NCI-H187 treated with DMSO at 0.1 percent for 48 hours (cell line): Measurements from ENCODE around the gene BIN2.
"Not testable (repeated sequence)": the region's sequence is repeated elsewhere in the genome, so short reads cannot be mapped to it uniquely, and the experiment has no call there.

ENCODE experiments used
- DNase-seq: peaks from one replicate; lab custom pipeline; 2025; lab: John Stamatoyannopoulos, UW

BIN2 gene

DNA sequence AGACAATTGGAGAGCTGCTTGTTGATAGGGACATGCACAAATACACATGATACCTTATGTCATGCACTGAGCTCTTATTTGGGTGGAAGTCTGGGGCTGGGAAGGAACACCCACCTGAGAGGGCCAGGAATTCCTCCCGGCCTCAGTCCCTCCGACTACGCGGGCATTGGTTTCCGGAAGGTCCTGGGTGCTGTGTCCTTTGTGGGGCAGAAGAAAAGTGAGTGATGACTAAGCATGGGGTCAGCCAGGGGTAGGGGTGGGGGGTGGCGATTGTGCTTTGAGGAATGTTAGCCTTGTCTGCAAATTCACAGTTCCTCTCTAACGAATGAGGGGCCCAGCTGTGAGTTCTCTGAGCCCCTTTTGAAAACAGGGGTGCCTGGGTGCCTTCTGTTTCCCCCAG, 21.7 kb upstream of the BIN2 start:
- no peak for DNase-seq

DNA sequence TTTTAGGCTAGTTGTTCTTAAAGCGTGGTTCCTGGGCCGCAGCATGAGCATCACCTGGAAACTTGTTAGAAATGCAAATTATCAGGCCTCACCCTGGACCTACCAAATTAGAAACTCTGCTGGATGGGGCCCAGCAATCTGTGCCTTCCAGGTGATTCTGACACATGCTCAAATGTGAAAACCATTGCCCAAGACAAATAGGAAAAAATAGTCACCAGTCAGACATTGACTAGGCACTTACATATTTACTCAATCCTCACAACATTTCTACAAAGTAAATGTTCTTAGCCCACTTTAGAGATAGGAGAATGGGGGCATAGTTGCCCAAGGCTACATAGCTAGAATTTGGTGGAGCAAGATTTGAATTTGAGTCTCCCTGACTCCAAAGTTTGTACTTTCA, 19.2 kb upstream of the BIN2 start:
- no peak for DNase-seq

DNA sequence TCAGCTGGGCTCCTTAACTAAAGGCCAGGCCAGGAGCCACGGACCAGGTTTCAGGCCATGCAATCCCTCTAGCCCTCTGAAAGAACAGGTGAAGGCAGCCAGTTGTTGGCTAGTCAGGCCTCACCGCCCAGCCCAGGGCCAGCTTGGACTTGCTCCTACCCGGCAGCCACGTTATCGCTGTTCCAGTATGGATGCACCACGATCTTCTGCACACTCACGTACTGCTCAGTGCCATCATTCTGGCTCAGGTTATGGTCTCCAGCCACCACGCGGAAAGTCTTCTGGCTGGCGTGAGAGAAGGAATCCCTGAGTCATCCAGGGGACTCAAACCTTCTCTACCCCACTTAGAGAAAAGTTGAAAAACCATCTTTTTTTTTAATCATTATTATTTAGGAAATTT, 18.4 kb upstream of the BIN2 start:
- DNase-seq: no peak

DNA sequence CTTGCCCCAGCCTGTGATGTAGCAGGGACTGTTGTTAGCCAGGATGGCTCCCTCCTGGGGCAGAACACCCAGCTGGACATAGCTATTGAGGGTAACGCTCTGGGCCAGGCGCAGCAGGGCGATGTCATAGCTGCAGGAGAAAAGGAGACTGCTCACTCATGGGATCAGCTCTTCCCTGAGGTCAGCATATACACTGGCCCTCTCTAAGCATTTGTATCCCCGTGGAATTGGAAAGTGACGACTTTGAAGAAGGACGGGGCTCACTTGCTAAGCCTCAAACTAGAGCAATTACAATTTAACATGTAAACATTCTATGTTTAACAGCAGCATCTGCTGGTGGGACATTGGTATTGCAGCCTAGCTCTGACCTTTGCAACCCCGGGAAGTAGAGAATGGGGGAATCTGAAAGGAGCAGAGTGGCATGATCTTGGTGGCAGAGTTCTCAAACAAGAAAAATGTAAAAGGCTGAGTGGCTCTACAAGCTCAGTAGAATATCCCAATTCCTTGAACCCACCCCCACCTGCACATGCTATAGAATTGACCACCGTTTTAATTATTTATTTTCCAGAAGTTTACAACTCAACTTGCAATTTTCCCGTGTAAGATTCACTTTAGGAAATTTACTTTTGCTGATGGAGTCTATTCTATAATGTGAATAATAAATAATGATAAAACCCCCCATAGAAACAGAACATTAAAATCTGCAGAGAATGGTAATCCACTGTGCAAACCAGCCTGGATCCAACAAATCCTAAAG, 17.5 kb upstream of the BIN2 start:
- peak; percentile 2 for DNase-seq

DNA sequence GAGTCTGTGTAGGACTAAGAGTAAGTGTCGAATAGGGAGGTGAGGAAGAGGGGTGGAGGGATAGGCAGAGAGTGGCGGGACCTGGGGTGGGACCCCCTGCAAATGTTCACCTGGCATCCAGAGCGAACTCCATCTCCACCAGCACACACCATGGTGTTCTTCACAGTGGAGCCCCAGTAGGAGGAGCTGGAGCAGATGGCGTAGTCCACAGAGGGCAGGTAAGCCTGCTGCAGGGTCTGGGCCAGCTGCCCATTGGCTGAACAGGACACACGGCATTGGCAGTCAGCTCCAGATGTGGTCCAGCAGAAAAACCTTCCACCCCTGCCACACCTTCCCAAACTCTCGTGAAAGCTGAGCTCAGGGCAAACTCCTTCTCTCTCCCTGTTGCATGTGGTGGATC, 15.8 kb upstream of the BIN2 start:
- no peak for DNase-seq

DNA sequence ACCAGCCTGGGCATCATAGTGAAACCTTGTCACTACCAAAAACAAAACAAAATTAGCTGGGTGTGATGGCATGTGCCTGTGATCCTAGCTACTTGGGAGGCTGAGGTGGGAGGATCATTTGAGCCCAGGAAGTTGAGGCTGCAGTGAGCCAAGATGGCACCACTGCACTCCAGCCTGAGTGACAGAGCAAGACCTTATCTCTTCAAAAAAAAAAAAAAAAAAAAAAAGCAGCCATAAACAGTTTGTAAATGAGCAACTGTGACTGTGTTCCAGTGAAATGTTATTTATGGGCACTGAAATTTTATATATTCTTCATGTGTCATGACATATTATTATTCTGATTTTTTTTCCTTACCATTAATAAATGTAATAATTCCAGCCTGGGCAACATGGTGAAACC, 13.4 kb upstream of the BIN2 start:
- not testable (repeated sequence) for DNase-seq

DNA sequence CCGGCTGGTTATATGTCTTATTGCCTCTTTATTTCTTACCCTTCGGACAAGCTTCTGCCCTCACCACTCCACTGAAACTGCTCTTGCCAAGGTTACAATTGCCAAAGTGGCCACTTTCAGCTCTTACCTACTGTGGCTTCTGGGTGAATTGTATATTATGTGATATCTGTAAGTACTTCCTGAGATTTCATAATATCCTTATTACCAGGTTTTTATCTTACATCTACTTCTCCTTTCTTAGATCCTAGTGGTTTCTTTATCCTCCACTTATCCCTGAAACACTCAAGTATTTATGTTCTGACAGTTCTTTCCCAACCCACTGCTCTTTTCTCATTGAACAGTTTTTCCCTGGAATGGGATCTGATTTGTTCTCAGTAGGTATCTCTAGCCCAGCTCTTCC, 12.0 kb upstream of the BIN2 start:
- no peak for DNase-seq

DNA sequence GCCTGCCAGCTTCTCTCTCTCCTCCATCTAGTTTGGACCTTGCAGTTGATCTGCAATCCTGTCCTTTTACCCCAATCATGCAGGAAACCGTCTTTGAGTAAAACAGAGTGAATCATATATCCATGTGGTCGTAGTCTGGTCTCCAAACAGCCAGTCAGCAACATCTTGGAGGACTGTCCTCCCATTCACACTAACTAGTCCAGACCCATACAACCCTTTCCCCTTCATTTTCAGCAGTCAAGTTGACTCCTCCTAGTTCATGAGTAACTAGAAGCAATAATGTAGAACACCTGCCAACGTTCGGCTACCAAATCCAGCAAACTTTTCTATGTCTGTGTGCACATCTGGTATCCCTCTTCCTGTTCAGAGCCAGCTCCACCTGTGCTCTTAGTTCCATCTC, 10.8 kb upstream of the BIN2 start:
- no peak for DNase-seq

DNA sequence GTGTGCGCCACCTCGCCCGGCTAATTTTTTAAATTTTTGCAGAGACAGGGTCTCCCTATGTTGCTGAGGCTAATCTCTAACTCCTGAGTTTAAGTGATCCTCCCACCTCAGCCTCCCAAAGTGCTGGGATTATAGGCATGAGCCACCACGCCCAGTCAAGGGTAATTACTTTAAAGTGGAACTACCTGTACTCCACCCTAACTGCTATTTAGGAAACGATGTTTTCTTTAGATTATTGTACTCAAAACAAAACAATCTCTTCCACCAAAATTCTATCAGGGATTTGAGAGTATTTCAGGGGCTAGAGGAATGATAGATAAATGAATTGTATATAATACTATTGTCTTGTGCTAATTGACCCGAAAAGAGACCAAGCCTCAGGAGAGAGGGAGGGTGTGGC, 9.6 kb upstream of the BIN2 start:
- DNase-seq: no peak

DNA sequence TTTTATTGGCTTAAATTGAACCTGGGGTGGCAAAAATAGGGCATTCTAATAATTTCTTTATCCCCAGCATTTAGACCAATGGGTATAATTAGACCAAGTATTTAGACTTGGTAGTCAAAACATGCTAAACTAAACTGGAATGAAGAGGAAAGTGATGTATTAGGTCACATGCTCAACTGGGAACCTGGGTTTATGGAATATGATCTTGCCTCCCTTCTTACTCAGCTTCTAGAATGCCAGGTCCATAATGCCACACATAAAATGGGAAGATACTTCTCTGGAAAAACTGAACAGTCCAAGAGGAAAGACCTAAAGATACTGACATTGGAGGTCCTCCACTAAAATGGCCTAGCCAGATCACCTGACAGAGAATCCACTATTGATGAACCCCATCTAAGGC, 6.2 kb upstream of the BIN2 start:
- no peak for DNase-seq

DNA sequence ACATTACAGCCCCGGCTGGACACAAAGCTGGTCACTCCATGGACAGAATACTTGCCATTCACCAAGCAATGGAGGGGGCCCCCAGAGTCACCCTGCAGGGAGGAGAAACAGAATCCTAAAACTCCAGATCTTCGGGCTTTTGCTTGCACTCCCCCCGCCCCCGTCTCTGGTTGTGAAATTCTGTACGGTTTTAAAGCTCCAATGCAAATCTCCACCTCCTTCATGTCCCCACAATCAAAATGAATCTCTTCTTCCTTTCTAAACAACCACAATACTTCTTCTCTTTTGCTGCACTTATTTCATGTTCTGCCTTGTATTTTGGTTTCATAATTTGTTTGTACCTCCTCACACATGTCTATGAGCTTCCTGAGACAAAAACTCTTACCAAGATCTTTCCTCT, 5.8 kb upstream of the BIN2 start:
- DNase-seq: no peak

DNA sequence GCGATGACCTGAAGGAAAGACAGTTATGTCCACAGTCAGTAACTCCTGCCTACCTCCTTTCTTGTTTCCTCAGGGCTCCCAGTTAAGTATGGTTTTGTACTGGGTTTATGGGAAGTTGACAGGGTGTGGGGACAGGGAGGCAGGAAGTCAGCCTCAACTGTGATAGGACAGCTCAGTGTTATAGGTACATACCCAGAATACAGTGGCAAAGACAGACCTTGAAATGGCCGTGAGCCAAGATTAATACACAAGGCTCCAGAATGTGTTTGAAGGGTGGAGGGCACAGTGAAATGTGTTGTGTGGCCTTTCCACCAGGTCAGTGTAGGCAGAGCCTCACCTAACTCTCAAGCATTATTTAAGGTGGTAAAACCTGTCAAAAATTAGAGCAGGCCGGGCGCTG, 4.6 kb upstream of the BIN2 start:
- DNase-seq: no peak

DNA sequence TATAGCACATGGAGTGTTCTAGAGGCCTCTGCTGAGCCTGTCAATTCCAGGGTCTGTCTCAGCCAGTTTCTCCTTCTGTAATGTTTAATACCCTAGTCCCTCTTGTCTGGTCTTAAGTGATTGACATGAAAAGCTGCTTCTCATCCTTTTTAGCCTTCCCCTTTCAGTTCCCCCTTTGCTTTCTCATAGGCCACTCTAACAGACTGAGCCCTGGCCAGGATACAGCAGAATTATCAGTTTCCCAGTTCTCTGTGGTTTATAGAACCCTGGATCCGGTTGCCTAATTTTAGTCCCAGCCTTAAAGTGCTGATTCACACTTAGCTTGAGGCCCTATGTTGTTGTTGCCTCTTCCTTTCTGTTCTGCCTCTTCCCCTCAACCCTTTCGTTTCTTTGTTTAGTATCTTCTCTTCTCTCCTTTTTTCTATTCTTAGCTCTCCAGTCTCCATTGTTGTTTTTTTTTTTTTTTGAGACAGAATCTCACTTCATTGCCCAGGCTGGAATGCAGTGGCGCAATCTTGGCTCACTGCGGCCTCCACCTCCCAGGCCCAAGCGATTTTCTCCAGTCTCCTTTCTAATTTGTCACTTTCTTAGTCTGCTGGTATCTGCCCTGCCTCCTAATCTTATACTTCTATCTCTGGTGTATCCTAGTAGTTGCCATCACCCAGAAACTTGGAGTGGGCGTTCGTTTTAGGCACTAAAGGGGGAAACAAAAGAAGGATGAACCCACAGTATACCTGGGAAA, 2.9 kb upstream of the BIN2 start:
- no peak for DNase-seq

DNA sequence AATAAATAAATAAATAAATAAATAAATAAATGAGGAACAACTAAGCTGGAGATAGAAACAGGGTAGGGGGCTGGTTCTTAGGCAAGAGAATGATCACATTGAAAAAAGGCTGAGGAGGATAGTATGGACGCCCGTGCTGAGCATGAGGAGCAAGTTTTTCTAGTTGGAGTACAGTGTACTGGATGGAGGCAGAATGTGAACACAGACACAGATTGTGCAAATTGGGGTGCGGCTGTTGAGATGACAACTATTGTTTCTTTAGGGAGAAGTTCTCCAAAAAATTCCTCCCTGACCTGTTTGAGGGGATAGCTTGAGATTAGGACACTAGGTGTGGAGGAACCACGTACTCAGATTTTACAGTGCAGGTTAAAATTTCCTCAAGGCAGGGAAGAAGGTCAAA, 979 bp upstream of the BIN2 start:
- DNase-seq: no peak

DNA sequence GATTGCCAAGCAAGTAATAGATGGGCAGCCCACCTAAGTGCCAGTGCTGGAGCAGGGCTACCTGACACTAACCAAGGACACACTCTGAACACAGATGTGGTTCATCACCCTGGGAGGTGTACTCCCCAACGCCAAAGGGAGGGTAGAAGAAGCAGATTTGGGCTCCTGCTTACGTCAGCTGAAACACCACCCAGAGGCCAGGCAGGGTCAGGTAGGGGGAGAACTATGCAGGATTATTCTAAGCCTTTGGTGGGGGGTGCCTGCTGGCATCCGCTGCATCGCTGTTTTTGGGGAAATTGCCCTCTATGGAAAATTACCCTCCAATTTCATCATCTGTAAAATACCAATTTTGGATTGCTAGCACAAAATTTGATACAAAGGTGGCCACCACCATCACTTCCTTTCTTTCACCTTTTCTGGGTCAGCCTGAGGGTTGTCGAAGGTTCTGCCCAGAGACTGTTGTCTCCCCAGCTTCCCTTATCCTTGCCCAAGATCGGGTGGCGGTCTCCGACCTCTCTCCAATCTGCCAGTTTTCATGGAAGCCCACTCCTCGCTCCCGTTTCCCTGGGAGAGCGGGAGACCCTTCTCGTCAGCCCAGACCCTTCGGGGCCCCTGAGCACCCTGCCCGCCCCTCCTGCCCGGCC, 535 bp downstream of the BIN2 start:
- DNase-seq: no peak

DNA sequence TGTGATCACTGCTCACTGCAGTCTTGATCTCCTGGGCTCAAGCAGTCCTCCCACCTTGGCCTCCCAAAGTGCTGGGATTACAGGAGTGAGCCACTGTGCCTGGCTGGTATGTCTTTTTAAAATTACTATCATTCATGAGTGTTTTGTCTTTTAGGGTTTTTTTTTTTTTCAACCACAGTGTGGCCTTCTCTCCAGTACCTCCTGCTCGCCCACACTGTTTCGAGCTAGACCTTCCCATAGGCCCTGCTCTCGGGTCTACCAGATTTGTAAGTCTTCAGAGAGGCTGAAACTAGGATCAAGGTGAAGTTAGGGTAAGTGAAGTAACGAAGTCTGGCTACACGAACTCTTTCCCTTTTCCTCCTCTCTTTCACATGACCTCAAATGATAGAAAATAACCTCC, 1.5 kb downstream of the BIN2 start:
- DNase-seq: no peak

DNA sequence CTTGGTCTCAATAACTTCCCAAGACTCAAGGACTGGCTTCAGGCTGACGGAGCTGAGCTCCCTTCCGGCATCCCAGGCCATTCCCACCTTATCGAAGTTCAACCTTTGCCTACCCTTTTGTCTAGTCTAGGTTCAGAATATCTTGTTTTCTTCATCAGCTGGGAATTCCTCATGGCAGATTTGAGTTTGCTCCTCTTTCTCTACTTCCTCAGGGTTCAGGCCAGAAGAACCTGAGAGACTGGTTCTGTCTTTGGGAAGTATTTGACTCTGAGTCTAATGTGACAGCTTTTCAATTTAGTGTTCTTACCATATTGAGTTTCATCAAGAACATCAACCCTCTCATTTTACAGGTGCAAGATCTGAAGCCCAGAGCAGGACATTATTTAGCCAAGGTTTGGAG, 2.1 kb downstream of the BIN2 start:
- DNase-seq: no peak

DNA sequence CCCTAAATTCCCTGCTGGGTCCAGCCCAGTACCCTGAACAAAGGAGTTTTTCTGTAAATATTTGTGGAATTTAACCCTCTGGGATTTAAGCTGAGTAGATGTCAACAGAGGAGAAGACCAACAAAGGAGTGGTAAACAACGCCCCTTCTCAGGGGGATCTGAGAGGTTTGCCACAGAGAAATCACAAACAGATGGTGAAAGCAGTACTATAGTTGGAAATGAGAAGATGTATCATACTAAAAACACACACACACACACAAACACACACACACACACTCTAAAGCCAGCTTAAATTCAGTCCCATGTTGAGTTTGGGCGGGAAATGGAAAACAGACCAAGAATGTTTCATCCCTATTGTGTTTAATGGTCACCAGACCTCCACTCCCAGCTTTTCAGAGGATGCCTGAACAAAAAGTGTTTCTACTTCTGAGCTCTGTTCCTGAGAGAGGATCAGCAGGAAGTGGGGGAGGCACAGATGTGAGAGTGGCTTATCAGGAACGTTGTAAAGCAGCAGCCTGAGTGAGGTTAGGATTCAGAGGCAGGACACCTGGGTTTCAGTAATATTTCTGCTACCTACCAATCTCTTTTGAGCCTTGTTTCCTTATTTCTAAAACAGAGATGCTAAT, 3.2 kb downstream of the BIN2 start:
- DNase-seq: no peak

DNA sequence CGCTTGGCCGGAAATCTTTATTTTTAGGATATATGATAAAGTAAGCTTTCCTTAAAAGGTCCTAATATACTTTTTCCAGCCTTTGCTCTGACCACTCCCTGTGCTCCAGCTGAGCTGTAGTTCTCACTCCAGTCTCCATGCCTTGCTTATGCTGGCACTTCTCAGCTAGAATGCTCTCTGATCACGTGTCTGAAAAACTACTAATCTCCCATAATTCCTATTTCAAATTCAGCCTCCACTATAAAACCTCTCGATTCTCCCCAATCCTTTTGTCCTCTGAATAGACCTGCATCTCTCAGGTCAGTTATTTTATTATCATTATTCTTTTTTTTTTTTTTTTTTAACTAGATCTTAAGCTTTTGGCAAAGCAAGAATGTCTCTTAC, 3.7 kb downstream of the BIN2 start:
- DNase-seq: no peak

DNA sequence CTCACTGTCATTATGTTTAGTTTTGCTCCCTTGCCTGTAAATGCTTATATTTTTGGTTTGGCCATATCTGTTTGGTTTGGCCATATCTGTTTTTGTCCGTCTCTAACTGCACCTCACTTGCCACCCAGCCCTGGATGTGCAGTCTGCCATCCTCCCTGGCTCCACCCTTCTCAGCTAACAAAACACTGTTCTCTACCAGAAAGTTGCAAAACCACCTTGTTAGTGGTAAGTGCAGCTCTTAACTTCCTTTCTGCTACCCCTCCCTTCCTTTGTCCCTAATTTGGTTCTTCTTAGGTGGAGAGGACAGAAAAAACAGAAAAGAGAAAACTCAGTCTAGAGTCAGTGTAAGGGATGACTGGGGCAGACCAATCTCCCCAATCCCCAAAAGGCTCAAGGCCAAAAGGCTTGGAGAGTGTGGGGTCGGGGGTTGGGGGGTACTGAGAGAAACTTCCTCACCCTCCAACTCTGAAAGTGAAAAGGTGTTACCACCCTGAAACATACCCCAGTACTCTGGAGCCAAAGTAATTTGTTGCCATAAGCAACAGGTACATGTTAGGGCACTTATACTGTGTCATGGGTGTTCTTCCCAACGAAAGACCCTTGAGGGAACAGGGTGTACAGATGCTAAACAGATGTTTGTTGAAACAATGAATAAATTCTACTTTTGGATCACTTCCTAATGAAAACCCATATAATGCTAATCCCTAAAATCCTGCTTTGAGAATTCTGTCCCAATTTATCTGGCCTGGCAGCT, 5.0 kb downstream of the BIN2 start:
- no peak for DNase-seq

DNA sequence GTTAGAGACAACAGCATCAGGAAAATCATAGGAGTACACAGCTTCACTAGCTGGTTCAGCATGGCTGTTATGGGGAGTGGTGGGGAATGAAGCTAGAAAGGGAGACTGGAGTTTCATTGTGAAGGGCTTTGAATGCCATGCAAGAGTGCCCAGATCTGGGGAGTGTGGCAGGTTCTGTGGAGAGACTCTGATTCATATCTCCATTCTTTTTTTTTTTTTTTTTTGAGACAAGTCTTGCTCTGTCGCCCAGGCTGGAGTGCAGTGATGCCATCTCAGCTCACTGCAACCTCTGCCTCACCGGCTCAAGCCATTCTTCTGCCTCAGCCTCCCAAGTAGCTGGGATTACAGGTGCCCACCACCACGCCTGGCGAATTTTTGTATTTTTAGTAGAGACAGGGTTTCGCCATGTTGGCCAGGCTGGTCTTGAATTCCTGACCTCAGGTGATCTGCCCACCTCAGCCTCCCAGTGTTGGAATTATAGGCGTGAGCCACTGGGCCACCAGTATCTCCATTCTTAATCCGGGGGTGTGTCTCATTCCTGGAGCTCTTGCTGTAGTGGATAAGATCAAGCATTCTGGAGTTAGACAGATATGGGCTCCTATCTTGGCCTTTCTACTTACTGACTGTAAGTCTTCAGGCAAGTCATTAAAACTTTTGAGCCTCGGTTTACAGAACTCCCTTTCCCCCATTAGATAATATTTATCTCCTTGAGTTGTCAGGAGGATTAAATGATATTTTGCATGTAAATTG, 5.7 kb downstream of the BIN2 start:
- DNase-seq: not testable (repeated sequence)

DNA sequence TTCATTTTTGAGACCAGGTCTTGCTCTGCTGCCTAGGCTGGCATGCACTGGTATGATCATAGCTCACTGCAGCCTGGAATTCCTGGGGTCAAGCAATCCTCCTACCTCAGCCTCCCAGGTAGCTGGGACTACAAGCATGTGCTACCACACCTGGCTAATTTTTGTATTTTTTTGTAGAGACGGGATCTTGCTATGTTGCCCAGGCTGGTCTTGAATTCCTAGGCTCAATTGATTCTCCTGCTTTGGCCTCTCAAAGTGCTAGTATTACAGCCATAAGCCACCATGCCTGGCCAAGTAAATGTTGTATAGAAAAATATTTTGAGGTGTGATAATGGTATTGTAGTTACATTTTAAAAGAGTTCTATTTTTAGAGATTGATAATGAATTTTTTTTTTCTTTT, 12.6 kb downstream of the BIN2 start:
- no peak for DNase-seq
